Kidney (tissue), 14 donors: ENCODE measurements around the gene MACC1. TPM values are rescaled to one million over a fixed set of nuclear protein-coding genes. Genes with fewer than 3 reads are reported as not detected.

Experiments used
- DNase-seq, 5 donors: peaks; one replicate each; pipeline ENCODE4 v3.0.0-alpha.2; 2013 to 2020
- FAIRE-seq: peaks from 2 replicates; lab custom pipeline; 2012; peaks lifted over from hg19 to GRCh38; lab: Jason Lieb, UNC
- H3K27ac ChIP-seq, 2 donors: one replicate each; pipeline ENCODE4 v1.7.0; 2013; ENCODE audit warnings: low read depth in 2 of 2, low read length in 2 of 2, inconsistent platforms in 1 of 2
- H3K27me3 ChIP-seq: one replicate; pipeline ENCODE4 v1.7.1; 2013; ENCODE audit warnings: low read length, inconsistent platforms; ENCODE audit not compliant: control insufficient read depth, insufficient read depth
- H3K36me3 ChIP-seq, 3 donors: one replicate each; pipeline versions ENCODE4 v1.7.0 to v1.7.1; 2013; ENCODE audit warnings: low read length in 3 of 3, control low read depth in 1 of 3, inconsistent platforms in 1 of 3; ENCODE audit not compliant: insufficient read depth in 3 of 3, control insufficient read depth in 2 of 3
- H3K4me1 ChIP-seq, 3 donors: one replicate each; pipeline versions ENCODE4 v1.7.0 to v1.7.1; 2013; ENCODE audit warnings: low read length in 3 of 3, inconsistent platforms in 1 of 3, low read depth in 1 of 3; ENCODE audit not compliant: control insufficient read depth in 2 of 3, insufficient read depth in 2 of 3
- H3K4me3 ChIP-seq, 3 donors: one replicate each; pipeline versions ENCODE4 v1.7.0 to v1.8.1; 2013; ENCODE audit warnings: low read length in 3 of 3, control low read depth in 1 of 3, inconsistent platforms in 1 of 3
- H3K9ac ChIP-seq, 3 donors: one replicate each; pipeline versions ENCODE4 v1.7.0 to v1.7.1; 2013; ENCODE audit warnings: low read length in 3 of 3, control low read depth in 1 of 3, inconsistent platforms in 1 of 3
- H3K9me3 ChIP-seq, 3 donors: one replicate each; pipeline versions ENCODE4 v1.7.0 to v1.7.1; 2013; ENCODE audit warnings: low read length in 3 of 3, control low read depth in 1 of 3, inconsistent platforms in 1 of 3; ENCODE audit not compliant: control insufficient read depth in 2 of 3, insufficient read depth in 1 of 3
- CTCF ChIP-seq: IDR thresholded peaks from 3 replicates; pipeline ENCODE4 v1.5.1; 2012; ENCODE audit warnings: mild to moderate bottlenecking, moderate library complexity, borderline replicate concordance; ENCODE audit not compliant: insufficient read depth; ENCODE audit errors: extremely low read depth
- intact Hi-C: fragments of 100-400 bp; cut with DNase I; formaldehyde crosslinking; loops from one replicate; pipeline ENCODE4 v1.11.1; 2022
- polyA plus RNA-seq: library from polyadenylated mRNA; stranded (reverse); fragments of 350-450 nt; fragmentation: Illumina TruSeq; extraction: RNeasy Lipid Tissue Mini Kit (QIAGEN cat#74804); gene quantifications from one replicate; pipeline ENCODE4 v1.2.3, GENCODE V29; 2014; ENCODE audit warnings: low read depth, low replicate concordance; ENCODE audit not compliant: insufficient read depth
- total RNA-seq: library from RNA; stranded (reverse); fragmentation: NEBNext Ultra II Directional; extraction: Animal tissue kit (Norgen Biotek cat#: 25700); gene quantifications from one replicate; pipeline ENCODE4 v1.2.1, GENCODE V29; 2021
- donor health status: control.
- donor health status: control.
- donor health status: control.
- donor health status: control.
- donor health status: control.
- donor health status: DM: yes; HTN: yes; CAD: no.
- donor health status: Normal renal cell carcinoma (clear cell type).

MACC1 gene
- total and polyA plus RNA-seq, 2 donors from 2014 or later = 3.7 to 72.6 TPM

DNA sequence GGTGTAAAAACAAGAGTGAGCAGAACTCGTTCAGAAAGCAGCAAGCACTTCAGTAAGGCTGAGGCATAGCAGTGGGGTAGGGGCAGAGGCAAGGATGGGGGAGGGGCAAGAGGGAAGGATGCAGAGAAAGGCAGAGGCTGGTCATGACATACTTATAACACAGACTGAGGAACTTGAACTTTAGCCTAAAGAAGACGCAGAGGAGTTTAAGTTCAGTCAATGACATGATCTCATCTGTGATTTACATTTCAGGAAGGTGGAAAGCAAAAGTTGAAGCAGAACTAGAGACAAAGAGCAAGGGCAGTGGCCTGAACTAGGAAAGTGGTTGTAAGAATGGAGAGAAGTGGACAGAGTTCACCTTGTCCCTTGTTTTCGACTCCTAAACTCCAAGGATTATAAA, 15.8 kb downstream of the MACC1 start:
- no peak overlapping the region for H3K4me3 ChIP-seq
- H3K27ac ChIP-seq = peak overlapping the region; percentile 9 to 77
- no peaks in the 10 kb centered on the region for H3K36me3 ChIP-seq
- no peak for FAIRE-seq
- no peaks in the 10 kb centered on the region for H3K9me3 ChIP-seq
- no peak for TF ChIP-seq CTCF
- H3K4me1 ChIP-seq = peaks cover 0 to 23% (median 7%) of the 10 kb centered on the region in 3 donors
- H3K9ac ChIP-seq = no peak overlapping the region
- DNase-seq = peak in 1 of 5 donors; percentile 21
- H3K27me3 ChIP-seq = no peaks in the 10 kb centered on the region
- intact Hi-C loops = no loop called here

GRCh38 chr7:20200971-20201370, 16.2 kb downstream of the MACC1 start:
- no peak overlapping the region for H3K4me3 ChIP-seq
- H3K27ac ChIP-seq = peak overlapping the region; percentile 9 to 77
- FAIRE-seq (no peak), DNase-seq (no peak)
- H3K4me1 ChIP-seq = peaks cover 0 to 20% (median 4%) of the 10 kb centered on the region in 3 donors
- H3K9ac ChIP-seq = no peak overlapping the region
- no peaks in the 10 kb centered on the region for H3K9me3 ChIP-seq
- no peaks in the 10 kb centered on the region for H3K36me3 ChIP-seq
- no peaks in the 10 kb centered on the region for H3K27me3 ChIP-seq
- no peak for TF ChIP-seq CTCF
- intact Hi-C loops = no loop called here

GRCh38 chr7:20200361-20200760, 16.8 kb downstream of the MACC1 start:
- Histone ChIP-seq H3K4me3 (no peak overlapping the region), H3K27ac (peak overlapping the region; percentile 18 to 77), H3K4me1 (peaks cover 0 to 15% (median 0%) of the 10 kb centered on the region in 3 donors), H3K9me3 (no peaks in the 10 kb centered on the region), H3K36me3 (no peaks in the 10 kb centered on the region), H3K27me3 (no peaks in the 10 kb centered on the region), H3K9ac (no peak overlapping the region)
- intact Hi-C loops = no loop called here
- peak; percentile 87 for FAIRE-seq
- no peak for TF ChIP-seq CTCF
- DNase-seq = no peak
